GM18498 (cell line): Measurements from ENCODE around the gene RUBCNL.
A peak's percentile ranks its signal among the peaks of the same experiment; 100 is the strongest.
"Not testable (repeated sequence)": the region's sequence is repeated elsewhere in the genome, so short reads cannot be mapped to it uniquely, and the experiment has no call there.

Experiments
- ATAC-seq: cut with Tn5 transposase; IDR thresholded peaks from one replicate; pipeline ENCODE4 v1.9.1; 2021; ENCODE audit warnings: mild to moderate bottlenecking, moderate library complexity; ENCODE audit not compliant: unreplicated experiment

The RUBCNL gene

DNA sequence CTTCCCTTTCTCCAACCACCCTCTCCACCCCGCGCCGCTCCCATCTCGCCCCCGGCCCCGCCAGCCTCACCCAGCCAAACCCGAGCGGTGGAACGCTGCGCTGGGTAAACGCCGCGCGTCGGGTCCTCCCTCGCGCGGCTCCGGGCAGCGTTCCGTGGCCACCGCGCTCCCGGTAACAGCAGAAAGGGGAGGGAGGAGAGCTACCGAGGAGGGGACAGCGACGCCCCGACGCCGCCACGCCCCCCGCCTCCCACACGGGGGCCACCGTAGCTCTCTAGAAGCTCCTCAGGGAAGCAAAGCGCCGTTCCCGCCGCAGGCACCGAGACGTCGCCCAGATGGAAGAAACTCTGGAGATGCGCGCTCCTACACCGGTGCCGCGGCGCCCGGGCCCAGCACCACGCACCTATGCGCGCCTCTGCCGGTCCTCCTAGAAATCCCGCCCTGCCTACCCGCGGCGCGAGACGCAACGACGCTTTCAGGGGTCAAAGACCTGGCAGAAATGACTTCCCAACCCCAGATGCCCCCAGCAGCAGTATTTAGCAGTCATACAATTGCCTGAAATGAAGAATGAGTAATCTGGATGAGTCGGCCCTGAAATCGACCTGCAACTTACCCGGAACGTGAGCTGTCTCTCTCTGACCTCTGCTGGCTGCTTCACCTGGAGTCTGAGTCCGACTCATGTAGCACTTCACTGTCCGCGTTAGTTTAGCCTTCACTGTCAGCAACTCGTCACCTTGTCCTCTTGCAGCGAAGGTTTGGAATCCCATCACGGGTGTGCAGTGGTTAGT is at the start of gene RUBCNL:
Gene RUBCNL (minus strand): TSS at position 189 of the 788 bp plus-strand sequence. CDS start 14,777 bp downstream, outside the sequence.
- ATAC-seq, result peak; percentile 35

- ATAC-seq, result not testable (repeated sequence)
These were observed 42.5 kb upstream of the RUBCNL start for GRCh38 chr13:46429558-46429957.

DNA sequence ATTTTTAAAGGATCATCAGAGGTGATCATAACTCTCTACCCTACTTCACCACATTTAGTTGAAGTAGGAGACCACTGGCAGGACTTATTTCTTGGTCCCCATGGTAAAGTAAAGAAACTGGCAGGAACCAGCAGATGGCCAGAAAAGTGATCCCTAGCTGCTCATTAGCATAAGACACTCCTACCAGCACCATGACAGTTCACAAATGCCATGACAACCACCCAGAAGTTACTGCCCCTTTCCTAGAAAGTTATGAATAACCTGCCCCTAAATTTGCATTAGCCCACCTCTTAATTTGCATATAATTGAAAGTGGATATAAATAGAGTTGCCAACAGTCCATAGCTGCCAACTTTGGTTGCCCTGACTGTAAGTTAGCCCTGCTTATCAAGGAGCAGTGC is 18.4 kb upstream of the RUBCNL start:
- no peak for ATAC-seq

GRCh38 chr13:46404733-46405100 is 17.7 kb upstream of the RUBCNL start:
- ATAC-seq, result no peak

GRCh38 chr13:46403851-46404732 is 17.0 kb upstream of the RUBCNL start:
- ATAC-seq, result no peak

- no peak for ATAC-seq
These were observed 15.1 kb upstream of the RUBCNL start for GRCh38 chr13:46402178-46402577.

- no peak for ATAC-seq
These were observed 14.4 kb upstream of the RUBCNL start for GRCh38 chr13:46401432-46401831.

DNA sequence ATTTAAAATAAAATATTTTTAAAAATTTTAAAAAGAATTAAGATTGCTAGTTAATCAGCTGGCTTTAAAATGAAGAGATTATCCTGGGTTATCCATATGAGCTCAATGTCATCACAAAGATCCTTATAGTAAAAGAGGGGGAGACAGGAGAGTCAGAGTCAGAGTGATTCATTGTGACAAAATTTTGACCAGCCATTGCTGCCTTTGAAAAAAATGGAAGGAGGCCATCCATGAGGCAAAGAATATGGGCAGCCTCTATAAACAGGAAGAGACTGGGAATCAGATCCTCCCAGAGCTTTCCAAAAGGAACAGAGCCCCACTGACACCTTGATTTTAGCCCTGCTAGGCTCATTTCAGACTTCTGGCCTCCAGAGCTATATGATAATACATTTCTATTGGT is 9.3 kb upstream of the RUBCNL start:
- no peak for ATAC-seq

DNA sequence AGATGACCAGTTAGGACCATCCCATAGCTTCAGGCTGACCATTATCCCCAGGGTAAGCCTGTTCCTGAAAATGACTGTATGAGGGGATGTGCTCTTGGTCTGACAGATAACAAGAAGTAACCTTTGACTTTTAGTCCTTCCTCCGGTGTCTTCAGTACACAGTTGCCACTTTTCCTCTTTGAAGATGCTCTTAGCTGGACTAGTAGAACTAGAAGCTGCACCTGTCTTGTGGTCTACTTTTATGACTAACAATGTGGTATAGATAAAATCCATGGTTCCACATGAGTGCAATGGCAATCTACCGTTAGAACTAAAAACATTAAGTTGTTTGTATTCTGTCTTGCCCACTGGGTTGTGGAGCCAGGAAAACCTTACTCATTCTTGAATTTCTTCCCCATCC is 5.9 kb upstream of the RUBCNL start:
- ATAC-seq, result no peak

DNA sequence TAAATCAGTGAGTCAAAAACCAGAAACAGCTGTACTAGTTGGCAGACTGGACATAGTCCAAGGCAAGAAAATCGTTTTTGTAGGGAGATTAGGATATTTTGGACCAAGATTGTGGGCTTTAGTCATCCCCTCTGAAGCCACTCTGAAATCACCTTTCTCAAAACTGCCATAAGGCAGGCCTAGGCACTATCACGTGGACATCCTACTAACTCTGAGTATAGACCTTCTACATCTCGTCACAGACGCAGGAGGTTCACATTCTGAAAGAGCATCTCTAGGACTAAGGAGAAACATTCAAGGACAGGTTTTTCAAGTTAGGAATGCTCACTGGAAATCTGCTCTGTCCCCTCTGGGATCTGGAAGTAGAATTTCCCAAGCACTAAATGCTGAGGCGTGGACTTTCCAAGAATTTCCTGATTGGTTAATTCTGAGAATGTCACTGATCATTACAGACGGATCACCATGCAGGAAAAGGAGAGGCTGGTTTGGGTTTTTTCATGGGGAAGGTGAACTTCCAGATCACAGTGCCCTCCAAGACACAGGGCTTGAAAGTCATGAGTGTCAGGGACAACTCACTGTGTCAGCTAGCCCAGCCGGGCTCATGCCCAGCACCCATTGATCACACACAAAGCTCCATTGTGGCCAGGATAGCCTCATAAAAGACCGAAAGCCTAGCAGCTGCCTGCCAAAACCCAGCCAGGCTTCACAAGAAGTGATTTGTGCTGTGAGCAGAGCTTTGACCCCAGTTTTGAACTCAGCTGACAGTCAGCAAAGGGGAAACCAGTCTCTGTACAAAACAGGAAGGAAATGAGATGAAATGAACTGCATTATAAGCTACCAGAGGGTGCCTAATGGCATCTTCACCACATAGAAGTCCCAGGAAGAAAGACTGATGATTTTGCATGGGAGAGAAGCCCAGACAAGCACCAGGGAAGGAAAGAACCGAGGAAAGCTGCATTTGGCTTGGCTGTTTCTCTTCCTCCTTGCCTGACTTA is 2.7 kb upstream of the RUBCNL start:
- ATAC-seq, result peak; percentile 56

- no peak for ATAC-seq
These were observed 1.8 kb upstream of the RUBCNL start for GRCh38 chr13:46388846-46389245.

DNA sequence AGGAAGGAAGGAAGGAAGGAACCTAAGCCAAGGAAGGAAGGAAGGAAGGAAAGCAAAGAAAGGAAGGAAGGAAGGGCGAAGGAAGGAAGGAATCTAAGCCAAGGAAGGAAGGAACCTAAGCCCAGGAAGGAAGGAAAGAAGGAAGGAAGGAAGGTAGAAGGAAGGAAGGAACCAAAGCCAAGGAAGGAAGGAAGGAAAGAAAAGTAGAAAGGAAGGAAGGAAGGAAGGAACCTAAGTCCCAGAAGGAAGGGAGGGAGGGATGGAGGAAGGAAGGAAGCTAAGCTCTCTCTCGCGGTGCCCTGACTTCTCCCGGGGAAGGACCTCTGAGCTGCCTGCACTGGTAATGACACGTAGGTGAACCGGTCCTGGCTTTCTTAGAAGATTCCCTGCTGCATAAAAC is 1.3 kb upstream of the RUBCNL start:
- no peak for ATAC-seq

DNA sequence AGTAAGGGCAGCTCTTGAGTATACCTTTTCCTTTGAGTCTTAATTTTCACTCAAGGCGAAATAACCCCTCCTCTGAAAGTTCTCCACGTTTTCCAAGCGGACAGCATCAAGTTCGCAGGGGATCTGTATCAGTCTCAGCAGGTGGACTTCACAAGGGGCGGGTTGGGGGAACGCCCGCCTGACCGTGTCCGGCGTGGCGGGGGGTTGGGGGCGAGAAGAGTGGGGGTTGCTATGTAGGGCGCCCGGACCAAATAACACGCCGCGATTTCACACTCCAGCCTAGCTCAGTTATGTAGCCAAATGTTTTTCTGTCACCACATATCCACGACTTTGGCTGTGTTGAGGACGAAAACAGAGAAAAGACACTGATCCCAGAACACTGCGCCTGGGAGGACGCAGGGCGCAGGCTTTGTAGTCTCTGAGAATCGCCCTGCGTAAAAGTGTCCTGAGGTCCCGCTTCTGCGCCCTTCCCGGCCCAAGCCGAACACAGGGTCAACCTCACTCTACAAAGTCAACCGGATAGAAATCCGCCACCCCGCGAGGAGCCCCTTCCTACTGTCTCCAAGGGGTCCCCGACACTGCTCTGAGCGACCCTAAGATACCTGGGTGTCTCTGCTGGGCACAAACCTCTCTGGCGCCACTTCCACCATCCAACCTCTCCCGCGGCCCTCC is 524 bp downstream of the RUBCNL start:
- ATAC-seq, result no peak

DNA sequence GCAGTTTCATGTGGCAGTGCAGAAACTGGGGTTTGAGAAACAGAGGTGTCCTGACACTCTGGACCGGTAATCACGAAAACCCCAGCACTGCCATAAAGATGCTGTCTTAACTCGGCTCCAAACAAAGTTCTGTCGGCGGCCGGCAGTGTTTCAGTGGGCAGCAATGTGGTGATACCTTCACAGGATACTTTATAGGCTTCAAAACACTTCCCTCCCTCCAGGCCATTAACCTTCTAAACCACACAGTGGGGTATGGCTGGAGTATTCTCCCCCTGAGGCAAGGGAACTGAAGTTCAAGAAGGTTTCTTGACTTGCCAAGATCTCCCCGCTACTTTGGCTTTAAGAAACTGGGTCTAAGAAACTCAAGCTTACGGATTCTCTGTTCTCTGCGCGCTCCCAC is 1.1 kb downstream of the RUBCNL start:
- peak; percentile 21 for ATAC-seq

DNA sequence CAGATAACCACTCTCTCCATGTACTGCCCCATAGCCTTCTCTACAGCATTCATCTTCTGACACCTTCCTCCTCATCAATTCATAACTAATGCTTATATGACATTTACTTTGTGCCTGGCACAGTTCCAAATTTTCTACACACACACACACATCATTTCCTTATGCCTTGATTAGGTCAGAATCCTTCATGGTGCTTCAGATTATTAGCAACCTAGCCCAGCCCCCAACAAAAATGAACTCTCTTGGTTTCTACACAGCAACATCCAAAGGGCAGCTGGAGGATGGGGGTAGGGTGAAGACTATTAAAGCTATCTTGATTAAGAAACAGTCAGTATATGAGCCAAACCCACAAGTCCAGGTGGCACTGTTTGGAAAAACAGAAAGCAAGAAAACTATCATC is 3.7 kb downstream of the RUBCNL start:
- no peak for ATAC-seq

GRCh38 chr13:46382224-46382623 is 4.8 kb downstream of the RUBCNL start:
- ATAC-seq, result peak; percentile 42

DNA sequence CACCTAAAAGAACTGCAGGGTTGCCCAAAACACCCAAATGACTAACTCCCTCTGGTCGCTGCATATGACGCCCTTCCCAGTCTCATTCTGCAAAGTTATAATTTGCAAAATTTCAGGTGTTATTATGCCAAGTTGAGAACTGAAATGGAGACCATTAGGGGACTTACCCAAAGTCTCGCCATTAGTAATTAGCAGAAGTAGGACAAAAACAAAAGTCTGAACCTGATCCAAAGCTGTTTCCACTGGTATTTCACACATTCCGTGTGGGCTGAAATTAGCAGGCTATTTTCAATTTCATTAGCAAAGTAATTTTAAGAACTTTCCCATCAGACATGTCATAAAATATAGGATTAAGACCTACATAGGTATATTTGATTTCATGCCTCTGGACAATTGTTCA is 6.8 kb downstream of the RUBCNL start:
- ATAC-seq, result no peak

DNA sequence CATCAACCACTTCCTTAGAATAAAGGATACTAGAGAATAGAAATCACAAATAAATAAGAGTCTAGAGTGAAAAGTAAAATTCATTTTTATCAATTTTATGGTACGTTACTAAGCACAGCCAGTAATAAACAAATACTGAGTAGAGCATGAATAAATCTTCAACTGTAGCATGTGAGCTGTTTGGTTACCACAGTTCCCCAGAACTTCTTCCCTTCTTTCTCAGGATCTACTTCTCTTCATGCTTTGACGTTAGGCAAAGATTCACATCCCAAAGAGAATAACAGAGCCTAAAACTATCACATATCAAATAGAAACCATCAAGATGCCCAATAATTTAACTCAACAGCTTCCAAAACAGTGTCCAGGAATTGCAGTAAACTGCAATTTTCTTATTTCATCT is 7.4 kb downstream of the RUBCNL start:
- ATAC-seq, result no peak

DNA sequence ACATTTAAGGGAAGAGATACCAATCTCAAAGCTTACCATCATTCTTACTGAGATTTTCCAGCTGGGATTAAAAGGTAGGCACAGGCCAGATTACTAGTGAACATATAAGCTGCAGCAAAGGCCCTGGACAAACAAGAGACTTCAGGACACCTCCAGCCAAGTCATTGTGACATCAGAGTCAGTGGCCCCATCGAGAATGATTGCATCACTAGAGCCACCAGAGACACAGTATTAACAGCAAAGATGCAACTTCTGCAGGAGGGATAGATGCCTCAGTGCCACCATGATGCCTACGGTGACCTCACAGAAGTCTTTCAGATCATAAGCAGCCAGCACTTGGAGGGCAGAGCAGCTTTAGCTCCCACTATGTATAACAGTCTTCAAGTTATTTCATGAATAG is 8.6 kb downstream of the RUBCNL start:
- no peak for ATAC-seq

DNA sequence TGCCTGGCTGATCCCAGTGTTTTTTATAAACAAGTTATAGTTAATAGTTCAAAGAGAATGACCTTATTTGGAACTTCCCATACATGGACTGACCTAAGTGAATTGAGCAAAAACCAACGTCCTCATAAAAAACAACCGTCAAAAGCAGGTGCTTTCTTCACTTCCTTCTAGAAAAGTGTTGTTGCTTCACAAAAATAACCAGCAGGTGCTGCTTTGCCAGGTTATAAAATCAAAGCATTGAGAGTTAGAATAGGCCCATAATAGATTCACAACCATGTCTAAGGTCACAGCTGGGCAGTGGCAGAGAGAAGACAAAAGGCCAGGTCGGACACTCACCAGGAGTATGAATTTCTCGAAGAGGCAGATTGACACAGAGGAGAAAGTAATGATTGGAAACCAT is 9.5 kb downstream of the RUBCNL start:
- peak; percentile 41 for ATAC-seq
